ENCODE measurements around the gene CTPS2. TPM values are rescaled to one million over a fixed set of nuclear protein-coding genes. Genes with fewer than 3 reads are reported as not detected.

Gene CTPS2
- polyA plus RNA-seq, 4 donors: 10.3 to 57.0 (median 29.9) TPM

DNA sequence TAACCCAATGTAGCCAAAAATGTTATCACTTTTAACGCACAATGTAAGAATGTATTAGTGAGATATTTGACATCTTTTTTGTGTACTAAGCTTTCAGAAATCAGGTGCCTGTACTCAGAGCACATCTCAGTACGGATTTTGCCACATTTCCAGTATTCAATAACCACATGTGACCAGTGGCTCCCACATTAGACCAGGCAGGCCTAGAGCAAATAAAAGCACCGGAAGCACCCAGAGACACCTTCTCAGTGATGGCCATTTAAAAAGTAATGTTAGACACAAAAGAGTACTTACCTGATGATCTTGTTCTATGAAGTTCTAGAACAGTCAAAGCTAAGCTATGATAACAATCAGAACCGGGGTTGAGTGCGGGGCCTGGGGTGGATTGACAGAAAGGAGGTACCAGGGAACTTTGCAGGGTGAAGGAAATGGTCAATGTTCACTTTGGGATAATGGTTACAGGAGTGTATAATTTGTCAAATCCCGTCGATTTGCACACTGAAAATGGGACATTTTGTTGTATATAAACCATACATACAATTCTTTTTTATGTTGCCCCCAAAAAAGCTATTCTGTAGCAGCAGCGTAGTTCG, 1.2 kb downstream of the CTPS2 start:
- 20 to 47% (median 27%) methylated on average over 9 of the region's 9 CpGs for WGBS, 3 donors
- Histone ChIP-seq H3K9me3 (ENCODE audit: control insufficient read depth in 2 of 2, insufficient read depth in 1 of 2, low read depth in 1 of 2, low read length in 1 of 2) (no peaks in the 10 kb centered on the region), H3K36me3 (ENCODE audit: control insufficient read depth in 3 of 3, insufficient read depth in 2 of 3, low read depth in 1 of 3, low read length in 3 of 3) (peaks cover 0 to 5% (median 0%) of the 10 kb centered on the region in 3 donors), H3K27ac (ENCODE audit: low read depth in 1 of 3, low read length in 2 of 3) (peak overlapping the region; percentile 83 to 89 (median 87)), H3K4me1 (ENCODE audit: control insufficient read depth in 3 of 3, insufficient read depth in 2 of 3, low read depth in 1 of 3, low read length in 2 of 3) (no peaks in the 10 kb centered on the region), H3K27me3 (ENCODE audit: control insufficient read depth in 3 of 3, insufficient read depth in 3 of 3, low read length in 3 of 3) (no peaks in the 10 kb centered on the region), H3K4me3 (ENCODE audit: low read depth in 1 of 3, low read length in 3 of 3) (peak overlapping the region in 2 of 3 donors; percentile 61 to 81)
- no peak for DNase-seq
- FAIRE-seq: no peak

DNA sequence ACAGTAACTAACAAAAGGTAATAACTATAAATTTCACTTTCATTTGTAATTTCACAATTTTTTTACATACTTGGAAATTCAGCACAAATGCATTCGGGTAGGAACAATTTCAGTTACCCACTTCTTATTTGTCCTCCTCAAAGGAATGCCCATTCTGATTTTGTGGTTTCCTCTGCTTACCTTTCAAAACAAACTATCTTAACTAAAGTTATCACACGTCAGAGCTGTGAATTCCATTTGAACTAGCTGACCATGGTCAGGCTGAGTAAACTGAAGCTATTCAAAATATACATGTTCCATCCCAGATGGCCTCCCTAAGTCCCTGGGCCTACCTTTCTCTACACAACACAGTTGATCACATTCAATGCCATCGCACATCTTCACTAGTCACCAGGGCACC, 4.5 kb downstream of the CTPS2 start:
- FAIRE-seq: no peak
- Histone ChIP-seq H3K4me3 (ENCODE audit: low read depth in 1 of 3, low read length in 3 of 3) (no peak overlapping the region), H3K9me3 (ENCODE audit: control insufficient read depth in 2 of 2, insufficient read depth in 1 of 2, low read depth in 1 of 2, low read length in 1 of 2) (no peaks in the 10 kb centered on the region), H3K36me3 (ENCODE audit: control insufficient read depth in 3 of 3, insufficient read depth in 2 of 3, low read depth in 1 of 3, low read length in 3 of 3) (peaks cover 0 to 8% (median 0%) of the 10 kb centered on the region in 3 donors), H3K27ac (ENCODE audit: low read depth in 1 of 3, low read length in 2 of 3) (no peak overlapping the region), H3K27me3 (ENCODE audit: control insufficient read depth in 3 of 3, insufficient read depth in 3 of 3, low read length in 3 of 3) (no peaks in the 10 kb centered on the region), H3K4me1 (ENCODE audit: control insufficient read depth in 3 of 3, insufficient read depth in 2 of 3, low read depth in 1 of 3, low read length in 2 of 3) (no peaks in the 10 kb centered on the region)
- DNase-seq: no peak
- whole genome bisulfite sequencing, 3 donors: 74 to 85% (median 84%) methylated on average over 3 of the region's 3 CpGs

DNA sequence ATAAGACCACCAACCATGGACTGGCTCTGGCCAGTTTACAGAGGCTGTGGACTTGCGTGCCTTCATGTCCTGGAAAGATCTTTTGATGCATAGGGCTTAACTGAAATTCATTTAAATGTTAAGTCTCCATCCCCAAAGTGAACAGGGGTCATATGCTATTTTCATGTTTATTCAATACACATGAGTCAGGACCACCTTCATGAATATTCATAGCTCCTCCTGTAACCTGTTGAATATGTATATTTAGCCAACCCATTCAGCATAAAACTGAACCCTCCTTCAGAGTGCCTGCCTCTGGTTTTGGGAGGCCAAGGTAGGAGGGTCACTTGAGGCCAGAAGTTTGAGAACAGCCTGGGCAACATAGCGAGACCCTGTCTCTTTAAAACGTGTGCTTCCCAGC, 7.1 kb downstream of the CTPS2 start:
- 79 to 92% (median 90%) methylated on average over 3 of the region's 3 CpGs for WGBS, 3 donors
- no peak for FAIRE-seq

DNA sequence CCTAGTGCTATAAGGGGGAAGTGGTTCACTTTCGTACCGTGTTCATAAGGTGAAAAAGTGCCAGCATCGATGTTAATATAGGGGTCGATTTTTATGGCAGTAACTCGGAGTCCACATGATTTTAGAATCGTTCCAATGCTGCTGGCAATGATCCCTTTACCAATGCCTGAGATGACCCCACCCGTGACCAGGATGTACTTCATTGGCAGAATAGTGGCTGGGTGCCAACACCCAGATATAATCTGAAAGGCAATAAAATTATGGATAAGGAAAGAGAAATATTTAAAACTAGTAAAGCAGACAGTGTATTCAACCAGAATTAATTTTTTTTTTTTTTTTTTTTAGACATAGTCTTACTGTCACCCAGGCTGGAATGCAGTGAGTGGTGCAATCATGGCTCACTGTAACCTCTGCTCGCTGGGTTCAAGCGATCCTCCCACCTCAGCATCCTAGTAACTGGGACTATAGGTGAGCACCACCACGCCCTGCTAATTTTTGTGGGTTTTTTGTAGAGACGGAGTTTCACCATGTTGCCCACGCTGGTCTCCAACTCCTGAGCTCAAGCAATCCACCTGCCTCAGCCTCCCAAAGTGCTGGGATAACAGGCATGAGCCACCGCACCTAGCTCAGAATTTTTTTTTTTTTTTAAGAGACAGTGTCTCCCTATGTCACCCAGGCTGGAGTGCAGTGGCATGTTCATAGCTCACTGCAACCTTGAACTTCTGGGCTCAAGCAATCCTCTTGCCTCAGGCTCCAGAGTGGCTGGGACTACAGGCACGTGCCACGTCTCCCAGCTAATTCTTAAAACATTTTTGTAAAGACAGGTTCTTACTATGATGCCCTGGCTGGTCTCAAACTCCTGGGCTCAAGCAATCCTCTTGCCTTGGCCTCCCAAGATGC, 9.5 kb downstream of the CTPS2 start:
- peaks cover 0 to 13% (median 0%) of the 10 kb centered on the region in 3 donors for H3K36me3 ChIP-seq (ENCODE audit: control insufficient read depth in 3 of 3, insufficient read depth in 2 of 3, low read depth in 1 of 3, low read length in 3 of 3)
- no peaks in the 10 kb centered on the region for H3K27me3 ChIP-seq (ENCODE audit: control insufficient read depth in 3 of 3, insufficient read depth in 3 of 3, low read length in 3 of 3)
- FAIRE-seq: no peak
- H3K27ac ChIP-seq (ENCODE audit: low read depth in 1 of 3, low read length in 2 of 3): no peak overlapping the region
- 40 to 73% (median 69%) methylated on average over 15 of the region's 15 CpGs for WGBS, 3 donors
- H3K9me3 ChIP-seq (ENCODE audit: control insufficient read depth in 2 of 2, insufficient read depth in 1 of 2, low read depth in 1 of 2, low read length in 1 of 2): no peaks in the 10 kb centered on the region
- no peak overlapping the region for H3K4me3 ChIP-seq (ENCODE audit: low read depth in 1 of 3, low read length in 3 of 3)
- DNase-seq: peak; percentile 1 to 75
- H3K4me1 ChIP-seq (ENCODE audit: control insufficient read depth in 3 of 3, insufficient read depth in 2 of 3, low read depth in 1 of 3, low read length in 2 of 3): no peaks in the 10 kb centered on the region

More for the DNA sequence above, 7.1 kb downstream of the CTPS2 start:
- Histone ChIP-seq H3K9me3 (ENCODE audit: control insufficient read depth in 2 of 2, insufficient read depth in 1 of 2, low read depth in 1 of 2, low read length in 1 of 2) (no peaks in the 10 kb centered on the region), H3K27me3 (ENCODE audit: control insufficient read depth in 3 of 3, insufficient read depth in 3 of 3, low read length in 3 of 3) (no peaks in the 10 kb centered on the region), H3K27ac (ENCODE audit: low read depth in 1 of 3, low read length in 2 of 3) (no peak overlapping the region), H3K36me3 (ENCODE audit: control insufficient read depth in 3 of 3, insufficient read depth in 2 of 3, low read depth in 1 of 3, low read length in 3 of 3) (peaks cover 0 to 12% (median 0%) of the 10 kb centered on the region in 3 donors), H3K4me3 (ENCODE audit: low read depth in 1 of 3, low read length in 3 of 3) (no peak overlapping the region), H3K4me1 (ENCODE audit: control insufficient read depth in 3 of 3, insufficient read depth in 2 of 3, low read depth in 1 of 3, low read length in 2 of 3) (no peaks in the 10 kb centered on the region)
- DNase-seq: no peak

DNA sequence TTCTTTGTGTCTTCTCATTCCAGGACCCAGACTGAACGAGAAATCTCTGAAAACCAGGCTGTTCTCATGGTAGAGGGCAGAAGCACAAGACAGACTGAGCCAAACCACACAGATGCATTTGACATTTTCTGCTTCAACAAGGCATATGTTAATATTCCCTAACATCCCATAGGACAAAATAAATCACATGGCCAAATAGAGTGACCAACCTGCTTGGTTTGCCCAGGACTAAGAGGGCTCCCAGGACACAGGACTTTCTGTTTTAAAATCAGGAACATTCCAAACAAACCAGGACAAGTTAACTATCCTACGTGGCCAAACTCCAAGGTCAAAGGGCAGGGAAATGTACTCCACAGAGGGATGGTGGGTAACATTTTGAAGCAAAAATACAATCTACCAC, 11.7 kb downstream of the CTPS2 start:
- Histone ChIP-seq H3K36me3 (ENCODE audit: control insufficient read depth in 3 of 3, insufficient read depth in 2 of 3, low read depth in 1 of 3, low read length in 3 of 3) (peaks cover 0 to 19% (median 0%) of the 10 kb centered on the region in 3 donors), H3K9me3 (ENCODE audit: control insufficient read depth in 2 of 2, insufficient read depth in 1 of 2, low read depth in 1 of 2, low read length in 1 of 2) (no peaks in the 10 kb centered on the region), H3K4me1 (ENCODE audit: control insufficient read depth in 3 of 3, insufficient read depth in 2 of 3, low read depth in 1 of 3, low read length in 2 of 3) (no peaks in the 10 kb centered on the region), H3K27me3 (ENCODE audit: control insufficient read depth in 3 of 3, insufficient read depth in 3 of 3, low read length in 3 of 3) (no peaks in the 10 kb centered on the region), H3K4me3 (ENCODE audit: low read depth in 1 of 3, low read length in 3 of 3) (no peak overlapping the region), H3K27ac (ENCODE audit: low read depth in 1 of 3, low read length in 2 of 3) (no peak overlapping the region)
- DNase-seq (no peak), FAIRE-seq (no peak)
- 55 to 80% (median 63%) methylated on average over 2 of the region's 2 CpGs for WGBS, 3 donors

DNA sequence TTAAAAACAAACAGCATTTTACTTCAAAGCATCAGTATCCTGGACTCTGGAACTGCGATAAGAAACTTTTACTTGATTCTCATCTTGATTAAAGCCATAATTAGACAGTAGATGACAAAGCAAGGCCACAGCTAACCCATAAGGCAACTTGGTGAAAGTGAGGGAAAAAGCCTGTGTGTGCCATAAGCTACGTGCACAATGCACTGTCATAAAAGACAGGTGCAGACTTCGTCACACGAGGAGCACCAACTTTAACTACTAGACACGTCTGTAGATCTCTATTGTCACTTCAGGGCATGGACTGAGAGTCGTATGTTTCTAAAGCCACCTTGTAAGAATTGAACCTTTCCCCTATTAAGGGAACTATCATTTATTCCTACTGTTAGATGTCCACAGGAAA, 13.1 kb downstream of the CTPS2 start:
- FAIRE-seq (no peak), DNase-seq (no peak)
- H3K27me3 ChIP-seq (ENCODE audit: control insufficient read depth in 3 of 3, insufficient read depth in 3 of 3, low read length in 3 of 3): no peaks in the 10 kb centered on the region
- 18 to 66% (median 42%) methylated on average over 6 of the region's 6 CpGs for WGBS, 3 donors
- no peak overlapping the region for H3K4me3 ChIP-seq (ENCODE audit: low read depth in 1 of 3, low read length in 3 of 3)
- no peak overlapping the region for H3K27ac ChIP-seq (ENCODE audit: low read depth in 1 of 3, low read length in 2 of 3)
- H3K36me3 ChIP-seq (ENCODE audit: control insufficient read depth in 3 of 3, insufficient read depth in 2 of 3, low read depth in 1 of 3, low read length in 3 of 3): peaks cover 0 to 20% (median 0%) of the 10 kb centered on the region in 3 donors
- H3K4me1 ChIP-seq (ENCODE audit: control insufficient read depth in 3 of 3, insufficient read depth in 2 of 3, low read depth in 1 of 3, low read length in 2 of 3): no peaks in the 10 kb centered on the region
- H3K9me3 ChIP-seq (ENCODE audit: control insufficient read depth in 2 of 2, insufficient read depth in 1 of 2, low read depth in 1 of 2, low read length in 1 of 2): no peaks in the 10 kb centered on the region

DNA sequence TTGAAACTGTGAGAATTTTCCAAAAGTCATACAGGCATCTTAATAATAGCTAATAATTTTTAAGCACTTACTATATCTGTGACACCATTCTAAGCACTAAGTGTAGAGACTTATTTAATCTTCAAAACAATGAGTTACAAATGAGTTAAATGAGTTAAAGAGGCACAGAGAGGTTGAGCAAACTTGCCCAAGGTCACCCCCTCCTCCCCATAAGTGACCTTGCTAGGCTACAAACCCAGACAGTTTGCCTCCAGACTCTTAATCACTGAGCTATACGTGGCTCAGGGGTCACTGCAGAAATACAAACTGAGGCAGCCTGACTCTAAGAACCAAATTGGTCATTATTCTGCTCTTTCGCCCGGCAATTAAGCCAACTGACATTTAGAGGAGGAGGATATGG, 15.5 kb downstream of the CTPS2 start:
- Histone ChIP-seq H3K4me3 (ENCODE audit: low read depth in 1 of 3, low read length in 3 of 3) (no peak overlapping the region), H3K27me3 (ENCODE audit: control insufficient read depth in 3 of 3, insufficient read depth in 3 of 3, low read length in 3 of 3) (no peaks in the 10 kb centered on the region), H3K4me1 (ENCODE audit: control insufficient read depth in 3 of 3, insufficient read depth in 2 of 3, low read depth in 1 of 3, low read length in 2 of 3) (no peaks in the 10 kb centered on the region), H3K27ac (ENCODE audit: low read depth in 1 of 3, low read length in 2 of 3) (no peak overlapping the region), H3K9me3 (ENCODE audit: control insufficient read depth in 2 of 2, insufficient read depth in 1 of 2, low read depth in 1 of 2, low read length in 1 of 2) (no peaks in the 10 kb centered on the region), H3K36me3 (ENCODE audit: control insufficient read depth in 3 of 3, insufficient read depth in 2 of 3, low read depth in 1 of 3, low read length in 3 of 3) (peaks cover 0 to 33% (median 0%) of the 10 kb centered on the region in 3 donors)
- WGBS, 3 donors: 67 to 75% (median 67%) methylated on average over 3 of the region's 3 CpGs
- no peak for FAIRE-seq
- no peak for DNase-seq

DNA sequence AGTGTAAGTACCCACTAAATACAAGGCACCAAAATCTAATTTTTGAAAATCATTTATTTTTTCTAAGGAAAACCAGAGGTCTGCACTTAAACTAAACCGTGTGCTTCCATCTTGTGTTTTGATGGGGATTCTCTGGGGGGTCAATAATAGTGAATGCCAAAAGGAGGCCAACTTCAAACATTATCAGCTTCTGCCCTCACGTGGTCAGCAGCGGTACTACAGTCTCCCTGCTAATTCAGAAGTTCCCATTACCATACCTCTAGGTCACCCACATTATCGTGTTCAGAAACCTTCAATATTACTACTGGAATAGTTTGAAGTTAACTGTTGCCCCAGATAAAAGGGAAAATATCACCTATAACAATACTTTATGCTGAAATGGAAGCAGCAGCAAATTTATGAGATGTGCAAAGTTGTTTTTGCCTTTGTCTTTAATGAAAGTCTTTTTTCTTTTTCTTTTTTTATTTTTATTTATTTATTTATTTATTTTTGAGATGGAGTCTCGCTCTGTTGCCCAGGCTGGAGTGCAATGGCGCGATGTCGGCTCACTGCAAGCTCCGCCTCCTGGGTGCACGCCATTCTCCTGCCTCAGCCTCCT, 17.3 kb downstream of the CTPS2 start:
- H3K36me3 ChIP-seq (ENCODE audit: control insufficient read depth in 3 of 3, insufficient read depth in 2 of 3, low read depth in 1 of 3, low read length in 3 of 3): peaks cover 0 to 37% (median 0%) of the 10 kb centered on the region in 3 donors
- H3K4me3 ChIP-seq (ENCODE audit: low read depth in 1 of 3, low read length in 3 of 3): no peak overlapping the region
- H3K9me3 ChIP-seq (ENCODE audit: control insufficient read depth in 2 of 2, insufficient read depth in 1 of 2, low read depth in 1 of 2, low read length in 1 of 2): no peaks in the 10 kb centered on the region
- H3K27me3 ChIP-seq (ENCODE audit: control insufficient read depth in 3 of 3, insufficient read depth in 3 of 3, low read length in 3 of 3): no peaks in the 10 kb centered on the region
- DNase-seq (peak; percentile 25 to 50), FAIRE-seq (no peak)
- WGBS, 3 donors: 46 to 59% (median 50%) methylated on average over 10 of the region's 10 CpGs
- no peaks in the 10 kb centered on the region for H3K4me1 ChIP-seq (ENCODE audit: control insufficient read depth in 3 of 3, insufficient read depth in 2 of 3, low read depth in 1 of 3, low read length in 2 of 3)
- H3K27ac ChIP-seq (ENCODE audit: low read depth in 1 of 3, low read length in 2 of 3): no peak overlapping the region

Measured in small intestine (tissue), 7 donors.